Measurements from ENCODE around the gene KIN. TPM values are rescaled to one million over a fixed set of nuclear protein-coding genes. Genes with fewer than 3 reads are reported as not detected.
"Not testable (repeated sequence)": the region's sequence is repeated elsewhere in the genome, so short reads cannot be mapped to it uniquely, and the experiment has no call there.

KIN gene
- total RNA-seq, 1 donor from 2014 or later = 15.3 TPM

DNA sequence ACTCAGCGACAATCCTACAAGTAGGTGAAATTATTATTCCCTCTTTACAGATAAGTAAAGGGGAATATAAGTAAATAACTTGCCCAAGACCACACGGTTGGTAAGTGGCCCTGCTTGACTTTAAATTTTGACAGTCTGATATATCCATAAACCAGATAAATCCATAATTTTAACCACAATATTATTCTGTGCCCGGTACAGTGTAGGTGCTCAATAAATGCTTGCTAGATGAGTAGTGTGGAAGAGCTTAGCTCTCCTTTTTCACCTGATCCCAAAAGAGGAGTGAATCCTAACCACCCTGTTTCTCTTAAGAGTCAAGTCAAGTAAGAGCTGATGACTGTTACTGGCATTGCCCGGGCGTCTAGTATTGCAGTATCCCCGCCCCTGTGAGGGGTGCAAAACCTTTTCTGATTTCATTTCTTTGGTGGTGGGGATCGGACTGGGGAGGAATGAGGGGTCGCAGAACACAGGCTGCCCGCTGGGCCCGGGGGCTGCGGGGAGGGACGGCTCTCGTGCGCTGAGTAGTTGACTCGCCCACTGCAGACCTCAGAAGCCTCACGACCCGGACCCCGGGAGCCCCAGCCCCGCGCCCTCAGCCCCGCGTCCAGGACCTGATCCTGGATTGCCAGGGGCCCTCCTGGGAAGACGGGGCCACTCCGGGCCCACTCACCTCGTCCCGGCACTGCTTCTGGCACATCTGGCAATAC lies 490 bp downstream of the KIN start:
- H3K9me3 Mint-ChIP-seq (ENCODE audit: low read depth) = no peaks in the 10 kb centered on the region
- H3K4me1 Mint-ChIP-seq (ENCODE audit: low read depth) = peaks cover 14% of the 10 kb centered on the region
- H3K27me3 Mint-ChIP-seq = no peaks in the 10 kb centered on the region
- no peak overlapping the region for H3K4me3 Mint-ChIP-seq (ENCODE audit: low read depth)
- peaks cover 5% of the 10 kb centered on the region for H3K36me3 Mint-ChIP-seq (ENCODE audit: insufficient read depth)
- TF ChIP-seq, protein P1, sequence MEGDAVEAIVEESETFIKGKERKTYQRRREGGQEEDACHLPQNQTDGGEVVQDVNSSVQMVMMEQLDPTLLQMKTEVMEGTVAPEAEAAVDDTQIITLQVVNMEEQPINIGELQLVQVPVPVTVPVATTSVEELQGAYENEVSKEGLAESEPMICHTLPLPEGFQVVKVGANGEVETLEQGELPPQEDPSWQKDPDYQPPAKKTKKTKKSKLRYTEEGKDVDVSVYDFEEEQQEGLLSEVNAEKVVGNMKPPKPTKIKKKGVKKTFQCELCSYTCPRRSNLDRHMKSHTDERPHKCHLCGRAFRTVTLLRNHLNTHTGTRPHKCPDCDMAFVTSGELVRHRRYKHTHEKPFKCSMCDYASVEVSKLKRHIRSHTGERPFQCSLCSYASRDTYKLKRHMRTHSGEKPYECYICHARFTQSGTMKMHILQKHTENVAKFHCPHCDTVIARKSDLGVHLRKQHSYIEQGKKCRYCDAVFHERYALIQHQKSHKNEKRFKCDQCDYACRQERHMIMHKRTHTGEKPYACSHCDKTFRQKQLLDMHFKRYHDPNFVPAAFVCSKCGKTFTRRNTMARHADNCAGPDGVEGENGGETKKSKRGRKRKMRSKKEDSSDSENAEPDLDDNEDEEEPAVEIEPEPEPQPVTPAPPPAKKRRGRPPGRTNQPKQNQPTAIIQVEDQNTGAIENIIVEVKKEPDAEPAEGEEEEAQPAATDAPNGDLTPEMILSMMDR (IDR thresholded peaks at IDR 0.05; ENCODE audit: unreplicated experiment) = no peak
- no peak for DNase-seq (ENCODE audit: low spot score, unreplicated experiment)
- H3K27ac Mint-ChIP-seq = no peak overlapping the region

DNA sequence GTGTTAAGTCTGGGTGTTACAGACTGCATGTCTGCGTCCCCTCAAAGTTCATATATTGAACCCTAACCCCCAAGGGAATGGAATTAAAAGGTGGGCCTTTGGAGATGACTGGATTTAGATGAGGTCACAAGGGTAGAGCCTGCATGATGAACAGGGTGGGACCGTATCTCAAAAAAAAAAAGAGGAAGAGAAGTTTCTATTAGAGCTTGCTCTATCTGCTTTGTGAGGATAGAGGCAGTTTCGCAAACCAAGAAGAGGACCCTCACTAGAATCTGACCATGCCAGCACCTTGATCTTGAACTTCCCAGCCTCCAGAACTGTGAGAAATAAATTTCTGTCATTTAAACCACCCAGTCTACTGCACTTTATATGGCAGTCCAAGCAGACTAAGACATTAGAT lies 1.4 kb downstream of the KIN start:
- Mint-ChIP-seq H3K4me3 (ENCODE audit: low read depth) (no peak overlapping the region), H3K36me3 (ENCODE audit: insufficient read depth) (peaks cover 5% of the 10 kb centered on the region), H3K27ac (no peak overlapping the region), H3K27me3 (no peaks in the 10 kb centered on the region), H3K4me1 (ENCODE audit: low read depth) (peaks cover 14% of the 10 kb centered on the region), H3K9me3 (ENCODE audit: low read depth) (no peaks in the 10 kb centered on the region)
- DNase-seq (ENCODE audit: low spot score, unreplicated experiment) = no peak
- TF ChIP-seq, protein P1 (IDR thresholded peaks at IDR 0.05; ENCODE audit: unreplicated experiment) = no peak

DNA sequence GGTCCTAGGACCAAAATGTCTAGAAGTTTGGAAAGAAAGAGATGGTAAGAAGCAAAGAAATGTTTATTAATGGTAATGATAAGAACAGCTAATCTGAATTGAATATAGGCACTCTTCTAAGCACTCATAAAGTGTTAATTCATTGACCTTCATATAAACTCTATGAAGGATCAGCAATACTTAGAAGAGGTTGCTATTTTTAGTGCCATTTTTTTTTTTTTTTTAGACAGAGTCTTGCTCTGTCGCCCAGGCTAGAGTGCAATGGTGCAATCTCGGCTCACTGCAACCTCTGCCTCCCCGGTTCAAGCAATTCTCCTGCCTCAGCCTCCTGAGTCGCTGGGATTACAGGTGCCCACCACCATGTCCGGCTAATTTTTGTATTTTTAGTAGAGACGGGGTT lies 5.6 kb downstream of the KIN start:
- peaks cover 14% of the 10 kb centered on the region for H3K36me3 Mint-ChIP-seq (ENCODE audit: insufficient read depth)
- H3K4me3 Mint-ChIP-seq (ENCODE audit: low read depth); H3K9me3 Mint-ChIP-seq (ENCODE audit: low read depth); H3K27ac Mint-ChIP-seq; DNase-seq (ENCODE audit: low spot score, unreplicated experiment); H3K27me3 Mint-ChIP-seq; H3K4me1 Mint-ChIP-seq (ENCODE audit: low read depth): not testable (repeated sequence)

DNA sequence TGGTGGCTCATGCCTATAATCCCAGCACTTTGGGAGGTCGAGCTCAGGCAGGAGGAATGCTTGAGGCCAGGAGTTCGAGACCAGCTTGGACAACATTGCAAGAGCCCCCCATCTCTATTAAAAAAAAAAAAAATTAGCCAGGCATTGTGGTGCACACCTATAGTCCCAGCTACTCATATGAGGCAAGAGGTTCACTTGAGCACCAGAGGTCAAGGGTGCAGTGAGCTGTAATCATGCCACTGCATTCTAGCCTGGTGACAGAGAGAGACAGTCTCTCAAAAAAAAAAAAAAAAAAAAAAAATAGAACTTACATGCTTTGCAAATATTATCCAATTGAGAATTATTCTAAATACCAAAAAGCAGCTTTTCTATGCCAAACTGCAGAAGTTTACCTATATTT lies 11.0 kb downstream of the KIN start:
- TF ChIP-seq, protein P1 (IDR thresholded peaks at IDR 0.05; ENCODE audit: unreplicated experiment) = no peak
- peaks cover 1% of the 10 kb centered on the region for H3K4me1 Mint-ChIP-seq (ENCODE audit: low read depth)
- H3K36me3 Mint-ChIP-seq (ENCODE audit: insufficient read depth) = peaks cover 27% of the 10 kb centered on the region
- no peak for DNase-seq (ENCODE audit: low spot score, unreplicated experiment)
- no peaks in the 10 kb centered on the region for H3K27me3 Mint-ChIP-seq
- no peaks in the 10 kb centered on the region for H3K9me3 Mint-ChIP-seq (ENCODE audit: low read depth)
- H3K27ac Mint-ChIP-seq = no peak overlapping the region
- no peak overlapping the region for H3K4me3 Mint-ChIP-seq (ENCODE audit: low read depth)

DNA sequence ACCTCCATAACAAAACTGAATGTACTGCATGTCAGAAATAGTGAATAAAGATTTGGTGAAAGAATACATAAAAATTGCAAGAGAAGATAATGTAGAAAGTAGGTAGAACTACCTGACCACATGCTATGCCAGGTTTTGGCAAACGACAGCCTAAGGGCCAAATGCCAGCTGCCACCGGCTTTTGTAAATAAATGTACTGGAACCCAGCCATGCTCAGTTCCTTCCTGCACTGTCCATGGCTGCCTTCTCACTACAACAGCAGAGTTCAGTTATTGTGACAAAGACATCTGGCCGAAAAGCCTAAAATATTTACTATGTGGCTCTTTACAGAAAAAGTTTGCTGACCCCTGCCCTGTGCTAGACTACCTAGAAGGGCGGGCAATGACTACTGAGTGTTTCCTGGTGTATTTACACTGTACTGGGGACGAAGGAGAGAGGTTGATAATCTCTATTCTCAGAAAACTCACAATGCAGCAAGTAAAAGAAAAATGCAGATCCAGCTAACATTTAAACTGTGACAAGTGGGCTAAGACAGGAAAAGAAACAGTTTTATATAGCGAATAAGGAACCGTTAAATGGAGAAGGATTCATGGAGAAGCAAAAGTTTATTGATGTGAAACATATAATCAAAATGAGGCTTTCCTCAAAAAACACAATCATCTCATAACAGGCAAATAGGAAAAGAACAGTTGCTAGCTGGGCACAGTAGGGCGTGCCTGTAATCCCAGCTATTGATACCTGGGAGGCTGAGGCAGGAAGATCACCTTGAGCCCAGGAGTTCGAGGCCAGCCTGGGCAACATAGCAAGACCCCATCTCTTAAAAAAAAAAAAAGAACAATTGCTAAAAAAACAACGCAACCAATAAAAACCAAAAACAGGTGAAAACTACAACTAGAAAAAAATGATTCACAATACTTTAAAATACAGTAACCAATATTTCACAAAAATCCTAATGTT lies 13.7 kb downstream of the KIN start:
- H3K4me3 Mint-ChIP-seq (ENCODE audit: low read depth) = no peak overlapping the region
- no peaks in the 10 kb centered on the region for H3K27me3 Mint-ChIP-seq
- no peak for DNase-seq (ENCODE audit: low spot score, unreplicated experiment)
- H3K36me3 Mint-ChIP-seq (ENCODE audit: insufficient read depth) = peaks cover 28% of the 10 kb centered on the region
- H3K9me3 Mint-ChIP-seq (ENCODE audit: low read depth) = no peaks in the 10 kb centered on the region
- no peak overlapping the region for H3K27ac Mint-ChIP-seq
- TF ChIP-seq, protein P1 (IDR thresholded peaks at IDR 0.05; ENCODE audit: unreplicated experiment) = no peak
- H3K4me1 Mint-ChIP-seq (ENCODE audit: low read depth) = peaks cover 7% of the 10 kb centered on the region
